ENCODE measurements around the gene IQGAP3.

Gene IQGAP3

GRCh38 chr1:156534424-156535060 is 37.8 kb downstream of the IQGAP3 start:
- H3K4me3 ChIP-seq (ENCODE audit: low read depth, low read length) = no peak overlapping the region
- DNase-seq (ENCODE audit: low read depth) = no peak
- TF ChIP-seq CTCF (conservative IDR thresholded peaks at IDR 0.05; ENCODE audit: low read depth, low read length) = no peak

GRCh38 chr1:156533568-156534220 is 38.7 kb downstream of the IQGAP3 start:
- H3K4me3 ChIP-seq (ENCODE audit: low read depth, low read length) = no peak overlapping the region
- no peak for TF ChIP-seq CTCF (conservative IDR thresholded peaks at IDR 0.05; ENCODE audit: low read depth, low read length)
- no peak for DNase-seq (ENCODE audit: low read depth)

- DNase-seq (ENCODE audit: low read depth) = no peak
Observed at GRCh38 chr1:156532374-156532773, 40.0 kb downstream of the IQGAP3 start.

GRCh38 chr1:156530006-156530405 is 42.4 kb downstream of the IQGAP3 start:
- no peak for TF ChIP-seq CTCF (conservative IDR thresholded peaks at IDR 0.05; ENCODE audit: low read depth, low read length)
- no peak for DNase-seq (ENCODE audit: low read depth)
- no peak overlapping the region for H3K4me3 ChIP-seq (ENCODE audit: low read depth, low read length)

More at GRCh38 chr1:156532374-156532773, 40.0 kb downstream of the IQGAP3 start:
- TF ChIP-seq CTCF (conservative IDR thresholded peaks at IDR 0.05; ENCODE audit: low read depth, low read length) = no peak
- no peak overlapping the region for H3K4me3 ChIP-seq (ENCODE audit: low read depth, low read length)

- no peak overlapping the region for H3K4me3 ChIP-seq (ENCODE audit: low read depth, low read length)
- no peak for DNase-seq (ENCODE audit: low read depth)
- no peak for TF ChIP-seq CTCF (conservative IDR thresholded peaks at IDR 0.05; ENCODE audit: low read depth, low read length)
Observed at GRCh38 chr1:156528875-156529425, 43.4 kb downstream of the IQGAP3 start.

GRCh38 chr1:156528231-156528630 is 44.1 kb downstream of the IQGAP3 start:
- H3K4me3 ChIP-seq (ENCODE audit: low read depth, low read length) = no peak overlapping the region
- no peak for TF ChIP-seq CTCF (conservative IDR thresholded peaks at IDR 0.05; ENCODE audit: low read depth, low read length)
- no peak for DNase-seq (ENCODE audit: low read depth)

Data from choroid plexus epithelial cell (primary cell).